Thyroid gland (tissue), 4 donors: ENCODE measurements around the gene SLC31A1. TPM values are rescaled to one million over a fixed set of nuclear protein-coding genes. Genes with fewer than 3 reads are reported as not detected.

ENCODE experiments used
- DNase-seq, 2 donors: peaks; one replicate each; pipeline ENCODE4 v3.0.0-alpha.2; 2019
- H3K27ac ChIP-seq, 3 donors: fragments of 200-600 bp; sonication (generic); 1 replicate in 2 of 3; 2 replicates in 1 of 3; pipeline ENCODE4 v1.5.1; 2016 to 2019; ENCODE audit warnings: mild to moderate bottlenecking in 1 of 3, moderate library complexity in 1 of 3
- H3K27me3 ChIP-seq: fragments of 200-600 bp; sonication (generic); one replicate; pipeline ENCODE4 v1.5.1; 2019
- H3K36me3 ChIP-seq, 2 donors: fragments of 200-600 bp; sonication (generic); one replicate each; pipeline ENCODE4 v1.5.1; 2016 to 2019
- H3K4me1 ChIP-seq, 2 donors: fragments of 200-600 bp; sonication (generic); one replicate each; pipeline ENCODE4 v1.5.1; 2017 to 2019
- H3K4me3 ChIP-seq, 3 donors: fragments of 200-600 bp; sonication (generic); replicated peaks in 1 of 3; 1 replicate in 2 of 3; 2 replicates in 1 of 3; pipeline ENCODE4 v1.5.1; 2016; ENCODE audit warnings: mild to moderate bottlenecking in 1 of 3
- H3K9me3 ChIP-seq: fragments of 200-600 bp; sonication (generic); one replicate; pipeline ENCODE4 v1.5.1; 2017
- CTCF ChIP-seq, 6 experiments: fragments of 200-600 bp in 3 of 6; fragments of 450-650 bp in 3 of 6; sonication (generic) in 3 of 6; IDR thresholded peaks; one replicate each; pipeline ENCODE4 v1.5.1; 2016 to 2019; ENCODE audit warnings: antibody characterized with exemption in 6 of 6, mild to moderate bottlenecking in 2 of 6, inconsistent platforms in 1 of 6, moderate library complexity in 1 of 6
- POLR2A ChIP-seq, 2 donors: fragments of 450-650 bp; IDR thresholded peaks; one replicate each; pipeline ENCODE4 v1.6.1; 2017; ENCODE audit warnings: antibody characterized with exemption in 2 of 2, mild to moderate bottlenecking in 2 of 2, moderate library complexity in 1 of 2
- WGBS, 2 donors: methylation state at CpG; one replicate each; pipeline ENCODE4 v1.1.5; 2017; 5-methylcytosine and 5-hydroxymethylcytosine counted together
- intact Hi-C: fragments of 100-400 bp; cut with DNase I; formaldehyde crosslinking; loops from one replicate; pipeline ENCODE4 v1.15.1; 2023
- total RNA-seq, 4 donors: library from RNA; depleted of rRNA; stranded (reverse); fragments of >200 nt; gene quantifications; one replicate each; pipeline ENCODE4 v1.2.3, GENCODE V29; 2016

Gene SLC31A1
- total RNA-seq, 4 donors from 2014 or later = 12.0 to 21.6 (median 19.5) TPM

DNA sequence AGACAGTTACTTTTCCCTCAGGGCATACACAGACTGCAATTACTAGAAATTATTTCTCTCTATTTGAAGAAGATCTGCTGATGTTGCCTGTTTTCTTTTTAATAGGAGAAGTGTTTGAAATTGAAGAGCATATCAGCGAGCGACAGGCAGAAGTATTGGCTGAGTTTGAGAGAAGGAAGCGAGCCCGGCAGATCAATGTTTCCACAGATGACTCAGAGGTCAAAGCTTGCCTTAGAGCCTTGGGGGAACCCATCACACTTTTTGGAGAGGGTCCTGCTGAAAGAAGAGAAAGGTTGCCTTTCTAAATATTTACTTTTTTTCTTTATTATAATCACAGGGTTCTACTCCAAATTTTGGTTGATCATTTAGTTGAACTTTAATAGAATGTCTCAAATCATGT, 57.5 kb downstream of the SLC31A1 start:
- no peak for DNase-seq
- intact Hi-C loops = loop anchor here (10.0 kb wide), 1 partner anchor 54 kb away; the partner anchor contains the start of genes FKBP15 and SLC31A1
- Histone ChIP-seq H3K36me3 (peaks cover 30 to 55% of the 10 kb centered on the region in 2 donors), H3K4me3 (no peak overlapping the region), H3K9me3 (no peaks in the 10 kb centered on the region), H3K4me1 (peaks cover 12 to 17% of the 10 kb centered on the region in 2 donors), H3K27ac (no peak overlapping the region), H3K27me3 (no peaks in the 10 kb centered on the region)
- TF ChIP-seq POLR2A (IDR thresholded peaks at IDR 0.05) (no peak), CTCF (IDR thresholded peaks at IDR 0.05) (no peak)
- WGBS, 2 donors = 89 to 92% methylated on average over 4 of the region's 4 CpGs

- no peak for TF ChIP-seq POLR2A (IDR thresholded peaks at IDR 0.05)
- no peak for TF ChIP-seq CTCF (IDR thresholded peaks at IDR 0.05)
- peaks cover 51 to 73% of the 10 kb centered on the region in 2 donors for H3K36me3 ChIP-seq
- no peak overlapping the region for H3K4me3 ChIP-seq
- H3K4me1 ChIP-seq = peaks cover 2 to 7% of the 10 kb centered on the region in 2 donors
- 97 to 99% methylated on average over 4 of the region's 4 CpGs for WGBS, 2 donors
- DNase-seq = no peak
- no peaks in the 10 kb centered on the region for H3K27me3 ChIP-seq
- no peak overlapping the region for H3K27ac ChIP-seq
- intact Hi-C loops = no loop called here
- no peaks in the 10 kb centered on the region for H3K9me3 ChIP-seq
Measured at GRCh38 chr9:113281356-113281755, 60.0 kb downstream of the SLC31A1 start.

DNA sequence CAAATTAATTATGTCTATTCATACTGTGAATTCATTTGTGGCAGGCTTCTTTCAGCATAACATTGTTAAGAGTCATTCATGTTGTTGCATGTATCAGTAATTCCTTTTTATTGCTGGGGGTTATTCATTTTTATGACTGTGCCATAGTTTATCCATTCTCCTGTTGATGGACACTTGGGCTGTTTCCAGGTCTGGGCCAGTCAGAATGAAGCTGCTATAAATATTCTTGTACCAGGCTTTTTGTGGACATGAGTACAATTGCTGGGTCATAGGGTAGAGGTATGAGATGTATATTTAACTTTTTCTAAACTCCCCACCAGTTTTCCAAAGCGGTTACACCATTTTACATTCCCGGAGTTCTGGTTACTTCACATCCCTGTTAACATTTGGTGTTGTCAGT, 67.7 kb downstream of the SLC31A1 start:
- H3K27me3 ChIP-seq = no peaks in the 10 kb centered on the region
- no peak overlapping the region for H3K4me3 ChIP-seq
- 91 to 98% methylated on average over 2 of the region's 2 CpGs for WGBS, 2 donors
- no peaks in the 10 kb centered on the region for H3K4me1 ChIP-seq
- TF ChIP-seq POLR2A (IDR thresholded peaks at IDR 0.05) (no peak), CTCF (IDR thresholded peaks at IDR 0.05) (no peak)
- H3K27ac ChIP-seq = no peak overlapping the region
- peaks cover 80% of the 10 kb centered on the region in 2 donors for H3K36me3 ChIP-seq
- no peaks in the 10 kb centered on the region for H3K9me3 ChIP-seq
- intact Hi-C loops = no loop called here
- no peak for DNase-seq

- H3K36me3 ChIP-seq = peaks cover 70 to 71% of the 10 kb centered on the region in 2 donors
Measured at GRCh38 chr9:113290052-113290607, 68.8 kb downstream of the SLC31A1 start.

More at GRCh38 chr9:113290052-113290607, 68.8 kb downstream of the SLC31A1 start:
- Histone ChIP-seq H3K27ac (no peak overlapping the region), H3K4me3 (no peak overlapping the region), H3K9me3 (no peaks in the 10 kb centered on the region), H3K27me3 (no peaks in the 10 kb centered on the region), H3K4me1 (no peaks in the 10 kb centered on the region)
- WGBS, 2 donors = 96 to 98% methylated on average over 6 of the region's 6 CpGs
- intact Hi-C loops = no loop called here
- no peak for TF ChIP-seq CTCF (IDR thresholded peaks at IDR 0.05)
- TF ChIP-seq POLR2A (IDR thresholded peaks at IDR 0.05) = no peak
- no peak for DNase-seq
